CD4-positive, alpha-beta T cell treated with Interleukin-1 beta for 1 hour (primary cell): ENCODE data around the gene GIPC3.
"Not testable (repeated sequence)": the region's sequence is repeated elsewhere in the genome, so short reads cannot be mapped to it uniquely, and the experiment has no call there.

Source experiments
- DNase-seq, 2 donors: peaks; one replicate each; pipeline ENCODE4 v3.0.0-alpha.2; 2020 to 2022

Gene GIPC3

GRCh38 chr19:3550947-3551791 is 34.1 kb upstream of the GIPC3 start:
- DNase-seq: no peak

GRCh38 chr19:3551792-3552095 is 33.5 kb upstream of the GIPC3 start:
- no peak for DNase-seq

DNA sequence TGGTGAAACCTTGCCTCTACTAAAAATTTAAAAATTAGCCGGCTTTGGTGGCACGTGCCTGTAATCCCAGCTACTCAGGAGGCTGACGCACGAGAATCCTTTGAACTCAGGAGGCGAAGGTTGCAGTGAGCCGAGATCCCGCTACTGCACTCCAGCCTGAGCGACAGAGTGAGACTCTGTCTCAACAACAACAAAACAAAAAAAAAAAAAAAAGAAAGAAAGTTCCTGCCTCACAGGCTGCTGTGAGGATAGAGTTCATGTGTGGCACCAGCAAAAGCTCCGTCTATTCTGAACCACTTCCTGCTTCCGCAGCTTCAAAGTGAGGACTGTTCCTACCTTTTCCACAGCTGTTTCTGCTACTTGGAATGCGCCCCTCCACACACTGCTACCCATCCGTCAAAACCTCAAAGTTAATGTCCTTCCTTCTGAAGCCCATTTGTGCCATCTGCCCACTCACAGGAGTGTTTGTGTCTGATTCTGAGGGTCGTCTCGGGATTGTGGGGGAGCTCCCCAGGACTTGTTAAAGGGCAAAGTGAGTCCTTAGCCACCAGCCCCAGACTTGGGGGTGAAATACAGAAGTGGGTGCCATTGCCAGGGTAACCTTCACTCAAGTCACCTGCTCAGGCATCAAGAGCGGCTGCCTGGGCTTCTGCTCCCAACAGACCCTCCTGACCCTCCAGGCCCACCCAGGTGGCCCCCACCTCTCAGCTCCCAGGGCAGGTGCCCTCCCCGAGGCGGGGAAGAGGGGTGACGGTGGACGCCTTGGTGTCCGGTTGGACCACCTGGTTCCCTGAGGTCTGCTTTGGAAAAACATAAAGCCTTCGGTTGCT is 30.8 kb upstream of the GIPC3 start:
- peak; percentile 58 to 65 for DNase-seq

DNA sequence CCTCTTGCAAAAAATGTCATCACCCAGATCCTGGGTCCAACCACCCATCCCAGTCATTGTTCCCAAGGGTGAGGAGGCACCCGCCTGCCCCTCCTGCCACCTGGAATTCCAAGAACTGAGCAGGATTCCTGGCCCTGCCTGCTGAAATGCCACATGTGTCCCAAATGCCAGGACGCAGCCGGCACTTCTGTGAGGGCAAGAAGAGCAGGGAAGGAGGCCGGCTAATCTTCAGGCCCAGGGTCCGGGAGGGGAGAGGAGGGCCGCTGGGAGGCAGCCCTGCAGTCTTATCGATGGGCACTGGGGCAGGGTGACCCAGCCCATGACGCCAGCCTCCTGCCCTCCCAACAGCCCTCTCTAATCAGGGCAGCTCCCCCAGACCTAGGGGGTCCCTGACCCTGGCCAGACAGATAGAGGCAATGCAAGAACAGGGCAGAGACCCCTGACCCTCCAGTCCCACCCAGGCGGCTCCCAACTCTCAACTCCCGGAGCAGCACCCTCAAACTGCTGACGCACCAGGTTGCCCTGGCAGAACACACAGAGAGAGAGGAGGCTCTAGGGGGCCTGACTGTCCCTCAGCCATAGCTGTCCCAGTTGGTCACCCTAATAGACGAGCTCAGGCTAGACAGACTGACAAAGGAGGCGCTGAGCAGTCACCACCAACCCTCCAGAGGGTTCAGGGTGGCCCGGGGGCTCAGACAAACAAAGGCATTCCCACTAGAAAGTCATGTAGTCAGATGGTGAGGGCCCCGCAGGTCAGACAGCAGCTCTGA is 29.4 kb upstream of the GIPC3 start:
- DNase-seq: no peak

DNA sequence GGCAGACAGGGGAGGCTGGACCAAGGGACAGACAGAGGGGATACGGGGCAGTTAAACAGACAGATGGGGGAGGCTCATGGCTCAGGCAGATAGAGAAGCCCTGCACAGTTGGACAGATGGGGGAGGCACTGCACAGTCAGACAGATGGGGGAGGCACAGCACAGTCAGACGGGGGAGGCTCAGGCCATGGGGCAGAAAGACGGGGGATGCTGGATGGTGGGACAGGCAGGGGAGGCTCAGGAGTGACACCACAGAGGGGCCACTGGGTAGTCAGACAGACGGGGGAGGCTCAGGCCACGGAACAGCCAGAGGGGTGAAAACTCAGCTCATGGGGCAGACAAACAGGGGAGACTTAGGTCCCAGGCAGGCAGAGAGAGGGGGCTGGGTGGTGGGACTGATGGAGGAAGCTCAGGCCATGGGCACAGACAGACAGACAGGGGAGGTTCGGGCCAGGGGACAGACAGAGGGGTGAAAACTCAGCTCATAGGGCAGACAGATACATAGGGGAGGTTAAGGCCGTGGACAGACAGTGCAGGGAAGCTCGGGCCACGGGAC is 28.8 kb upstream of the GIPC3 start:
- DNase-seq: no peak

- peak; percentile 48 to 59 for DNase-seq
Measured at GRCh38 chr19:3556978-3557460, 28.3 kb upstream of the GIPC3 start.

GRCh38 chr19:3557461-3558248 is 27.6 kb upstream of the GIPC3 start, which contains the start of gene MFSD12:
TSS of gene MFSD12 (minus strand) at chr19:3557586. CDS start at chr19:3557403, 183 bp downstream.
- DNase-seq: peak; percentile 92 to 95

GRCh38 chr19:3563709-3564524 is 21.4 kb upstream of the GIPC3 start:
- no peak for DNase-seq

GRCh38 chr19:3565139-3565538 is 20.1 kb upstream of the GIPC3 start:
- DNase-seq: no peak

- not testable (repeated sequence) for DNase-seq
Measured at GRCh38 chr19:3570042-3570441, 15.2 kb upstream of the GIPC3 start.

GRCh38 chr19:3570606-3571011 is 14.7 kb upstream of the GIPC3 start:
- no peak for DNase-seq

DNA sequence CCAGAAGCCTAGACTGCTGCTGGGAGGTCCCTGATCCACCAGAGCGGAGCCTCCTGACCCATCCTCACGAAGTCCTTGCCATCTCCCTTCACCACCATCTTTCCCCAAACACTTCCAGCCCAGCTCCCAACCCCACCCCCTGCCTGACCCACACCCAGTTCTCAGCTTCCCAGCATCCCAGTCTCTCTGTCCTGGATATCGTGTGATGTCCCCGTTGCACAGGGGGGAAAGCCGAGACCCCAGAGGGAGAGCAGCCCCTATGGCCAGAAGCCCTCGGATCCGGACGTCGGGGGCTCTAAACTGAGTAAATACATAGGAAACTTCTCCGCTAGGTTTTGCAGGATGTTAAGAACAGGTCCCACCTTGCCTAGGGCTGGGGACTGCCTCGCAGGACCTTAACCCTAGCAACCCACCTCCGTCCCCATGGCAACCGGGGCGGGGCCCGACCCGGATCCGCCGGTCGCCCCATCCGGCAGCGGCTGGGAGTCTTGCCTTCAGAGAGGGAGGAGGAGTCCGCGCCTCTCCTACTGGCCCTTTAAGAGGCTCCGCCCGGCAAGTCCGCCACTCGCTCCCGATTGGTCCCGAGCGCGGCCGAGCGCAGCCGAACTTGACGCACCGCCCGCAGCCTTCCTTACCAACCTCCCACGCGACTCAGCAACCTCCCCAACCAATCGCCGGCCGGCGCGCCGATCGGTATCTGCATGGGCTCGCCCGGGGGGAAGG is 13.0 kb upstream of the GIPC3 start:
- peak; percentile 99 to 100 for DNase-seq

GRCh38 chr19:3572855-3573161 is 12.5 kb upstream of the GIPC3 start, which contains the start of gene HMG20B:
TSS of gene HMG20B (plus strand) at chr19:3572944. CDS start at chr19:3573310, 366 bp downstream.
- no peak for DNase-seq

- DNase-seq: peak; percentile 13 to 24
Measured at GRCh38 chr19:3573162-3573857, 12.0 kb upstream of the GIPC3 start.

DNA sequence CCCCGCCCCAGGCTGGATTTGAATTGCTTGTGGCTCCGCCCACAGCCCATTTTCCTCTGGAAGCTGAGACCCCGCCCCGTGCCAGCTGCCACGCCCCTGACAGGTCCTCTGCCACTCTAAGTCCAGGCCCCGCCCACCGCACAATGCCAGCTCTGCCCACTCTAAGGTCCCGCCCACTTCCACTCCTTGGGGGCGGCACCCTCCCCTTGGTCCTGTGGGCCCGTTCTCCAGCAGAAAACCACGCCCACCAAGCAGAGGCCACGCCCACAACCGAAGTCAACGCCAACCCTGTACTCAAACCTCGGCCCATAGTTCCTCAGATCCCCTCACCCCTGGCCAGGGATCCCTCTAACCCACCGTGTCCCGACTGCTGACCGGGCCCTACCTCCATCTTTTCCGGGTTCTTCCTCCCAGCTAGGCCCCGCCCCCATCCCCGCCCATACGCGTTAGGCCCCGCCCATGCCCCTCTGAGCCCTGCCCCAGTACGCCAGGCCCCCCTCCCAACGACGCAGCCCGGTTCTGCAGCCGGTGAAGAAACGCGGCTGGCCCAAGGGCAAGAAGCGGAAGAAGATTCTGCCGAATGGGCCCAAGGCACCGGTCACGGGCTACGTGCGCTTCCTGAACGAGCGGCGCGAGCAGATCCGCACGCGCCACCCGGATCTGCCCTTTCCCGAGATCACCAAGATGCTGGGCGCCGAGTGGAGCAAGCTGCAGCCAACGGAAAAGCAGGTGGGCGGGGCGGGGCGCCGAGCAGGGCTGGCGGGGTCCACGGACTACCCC is 11.2 kb upstream of the GIPC3 start:
- peak; percentile 86 to 92 for DNase-seq

GRCh38 chr19:3575260-3575741 is 10.0 kb upstream of the GIPC3 start:
- no peak for DNase-seq

DNA sequence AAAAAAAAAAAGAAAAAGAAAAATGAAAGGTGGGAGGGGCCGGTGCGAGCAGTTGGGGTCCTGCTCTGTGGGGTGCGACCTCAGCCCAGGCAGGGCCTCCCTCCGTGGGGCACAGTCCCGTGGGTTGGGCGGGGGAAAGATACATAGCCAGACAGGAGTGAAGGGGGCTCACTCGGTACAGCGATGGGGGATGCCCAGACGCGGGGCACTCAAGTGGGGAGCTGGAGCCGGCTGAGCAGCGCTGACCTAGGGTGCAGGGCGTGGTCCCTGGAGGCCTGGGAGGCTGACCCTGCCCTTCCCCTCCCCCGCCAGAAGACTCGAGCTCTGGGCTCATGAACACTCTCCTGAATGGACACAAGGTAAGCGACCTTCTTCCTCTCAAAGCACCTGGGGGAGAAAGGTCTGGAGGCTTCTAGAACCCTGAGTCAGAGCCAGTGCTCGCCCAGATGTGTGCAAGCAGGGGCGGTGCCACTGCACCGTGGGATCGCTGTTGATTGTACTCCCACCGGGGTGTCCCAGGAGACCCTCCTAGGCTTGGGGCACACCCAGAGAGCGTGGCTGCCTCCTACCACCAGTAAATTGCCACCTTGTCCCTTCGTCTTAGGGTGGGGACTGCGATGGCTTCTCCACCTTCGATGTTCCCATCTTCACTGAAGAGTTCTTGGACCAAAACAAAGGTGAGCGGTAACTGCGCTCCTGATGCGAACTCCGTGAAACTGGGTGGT is 9.2 kb upstream of the GIPC3 start:
- DNase-seq: no peak
